Epithelial cell of esophagus (primary cell): ENCODE data around the gene CDV3.
A peak's percentile ranks its signal among the peaks of the same experiment; 100 is the strongest.

ENCODE experiments used
- DNase-seq: peaks from one replicate; pipeline ENCODE4 v3.0.0; 2010; ENCODE audit warnings: low read depth
- H3K4me3 ChIP-seq: 2 replicates; pipeline ENCODE4 v1.5.1; 2011; ENCODE audit warnings: mild to moderate bottlenecking, low read length, control low read depth
- CTCF ChIP-seq: IDR thresholded peaks from 2 replicates; pipeline ENCODE4 v1.5.1; 2011; ENCODE audit warnings: low read depth, mild to moderate bottlenecking, low read length, control low read depth, inconsistent platforms; ENCODE audit not compliant: insufficient read depth; ENCODE audit errors: missing control alignments

CDV3 gene

GRCh38 chr3:133575086-133575485 lies 1.6 kb downstream of the CDV3 start:
- peak overlapping the region; percentile 81 for H3K4me3 ChIP-seq
- DNase-seq: no peak
- no peak for TF ChIP-seq CTCF

DNA sequence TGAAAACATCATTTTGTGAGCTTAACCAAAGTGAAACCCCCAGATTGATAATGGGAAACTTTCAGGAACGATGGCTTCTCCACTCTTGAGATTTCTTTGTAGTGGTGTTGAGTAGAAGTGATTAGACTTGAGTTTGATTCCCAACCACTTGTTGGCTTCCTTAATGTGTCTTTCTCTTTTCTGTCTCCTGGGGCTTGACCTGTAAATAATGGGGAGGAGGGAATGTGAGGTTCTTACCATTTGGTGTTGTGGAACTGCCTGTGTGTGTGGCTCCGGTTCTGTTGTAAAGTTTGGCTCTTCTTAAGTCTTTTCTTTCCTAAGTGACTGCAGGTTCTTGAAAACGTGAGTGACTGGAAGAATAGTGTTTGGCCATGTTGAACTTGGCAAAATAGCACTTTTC lies 2.7 kb downstream of the CDV3 start:
- DNase-seq: no peak
- peak overlapping the region; percentile 81 for H3K4me3 ChIP-seq
- no peak for TF ChIP-seq CTCF

GRCh38 chr3:133578548-133579191 lies 5.2 kb downstream of the CDV3 start:
- no peak overlapping the region for H3K4me3 ChIP-seq
- peak; percentile 60 for DNase-seq
- TF ChIP-seq CTCF: peak; percentile 64

DNA sequence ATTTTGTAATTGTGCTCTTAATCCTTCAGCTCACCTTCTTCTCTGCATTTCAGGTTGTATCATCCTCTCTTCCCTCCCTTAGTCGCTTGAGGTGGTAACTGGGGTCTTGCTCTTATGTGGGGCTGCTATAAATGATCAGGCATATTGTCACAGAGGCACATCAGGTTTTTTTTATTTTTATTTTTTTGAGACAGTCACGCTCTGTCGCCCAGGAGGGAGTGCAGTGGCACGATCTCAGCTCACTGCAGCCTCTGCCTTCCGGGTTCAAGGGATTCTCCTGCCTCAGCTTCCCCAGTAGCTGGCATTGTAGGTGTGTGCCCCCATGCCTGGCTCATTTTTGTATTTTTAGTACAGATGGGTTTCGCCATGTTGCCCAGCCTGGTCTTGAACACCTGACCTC lies 9.9 kb downstream of the CDV3 start:
- no peak overlapping the region for H3K4me3 ChIP-seq
- no peak for TF ChIP-seq CTCF
- DNase-seq: no peak

GRCh38 chr3:133588035-133588434 lies 14.5 kb downstream of the CDV3 start:
- TF ChIP-seq CTCF: no peak
- no peak overlapping the region for H3K4me3 ChIP-seq
- no peak for DNase-seq

GRCh38 chr3:133588784-133589465 lies 15.4 kb downstream of the CDV3 start:
- H3K4me3 ChIP-seq: no peak overlapping the region
- no peak for DNase-seq
- no peak for TF ChIP-seq CTCF

- no peak for DNase-seq
- TF ChIP-seq CTCF: no peak
- H3K4me3 ChIP-seq: no peak overlapping the region
These were observed 16.0 kb downstream of the CDV3 start for GRCh38 chr3:133589503-133589902.
